HG03103 (cell line): ENCODE data around the gene FKBP1B.
"Not testable (repeated sequence)": the region's sequence is repeated elsewhere in the genome, so short reads cannot be mapped to it uniquely, and the experiment has no call there.

Source experiments
- ATAC-seq: cut with Tn5 transposase; IDR thresholded peaks from one replicate; pipeline ENCODE4 v1.9.1; 2021; ENCODE audit warnings: low read depth; ENCODE audit not compliant: unreplicated experiment

FKBP1B gene

GRCh38 chr2:24049485-24050021, at the start of gene FKBP1B:
TSS of gene FKBP1B (plus strand) at chr2:24049741. CDS start at chr2:24049850, 109 bp downstream.
- no peak for ATAC-seq

- ATAC-seq, result no peak
These were observed 41.8 kb upstream of the FKBP1B start for GRCh38 chr2:24007693-24008092.

GRCh38 chr2:24008672-24009366, 40.7 kb upstream of the FKBP1B start:
- no peak for ATAC-seq

DNA sequence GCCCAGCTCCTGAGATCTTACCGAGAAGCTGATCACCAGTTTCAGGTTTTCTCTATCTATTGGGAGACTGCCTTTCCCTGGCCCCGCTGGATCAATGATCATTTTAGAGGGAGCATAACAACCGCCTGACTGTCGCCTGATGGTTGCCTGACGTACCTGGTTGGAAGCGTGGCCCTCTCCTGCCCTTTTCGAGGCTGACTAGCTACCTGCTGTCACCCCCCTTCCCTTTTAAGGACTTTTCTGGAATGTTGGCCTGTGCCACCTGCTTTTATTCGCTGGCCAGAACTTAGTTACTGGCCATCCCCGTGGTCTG, 40.2 kb upstream of the FKBP1B start:
- ATAC-seq, result no peak

DNA sequence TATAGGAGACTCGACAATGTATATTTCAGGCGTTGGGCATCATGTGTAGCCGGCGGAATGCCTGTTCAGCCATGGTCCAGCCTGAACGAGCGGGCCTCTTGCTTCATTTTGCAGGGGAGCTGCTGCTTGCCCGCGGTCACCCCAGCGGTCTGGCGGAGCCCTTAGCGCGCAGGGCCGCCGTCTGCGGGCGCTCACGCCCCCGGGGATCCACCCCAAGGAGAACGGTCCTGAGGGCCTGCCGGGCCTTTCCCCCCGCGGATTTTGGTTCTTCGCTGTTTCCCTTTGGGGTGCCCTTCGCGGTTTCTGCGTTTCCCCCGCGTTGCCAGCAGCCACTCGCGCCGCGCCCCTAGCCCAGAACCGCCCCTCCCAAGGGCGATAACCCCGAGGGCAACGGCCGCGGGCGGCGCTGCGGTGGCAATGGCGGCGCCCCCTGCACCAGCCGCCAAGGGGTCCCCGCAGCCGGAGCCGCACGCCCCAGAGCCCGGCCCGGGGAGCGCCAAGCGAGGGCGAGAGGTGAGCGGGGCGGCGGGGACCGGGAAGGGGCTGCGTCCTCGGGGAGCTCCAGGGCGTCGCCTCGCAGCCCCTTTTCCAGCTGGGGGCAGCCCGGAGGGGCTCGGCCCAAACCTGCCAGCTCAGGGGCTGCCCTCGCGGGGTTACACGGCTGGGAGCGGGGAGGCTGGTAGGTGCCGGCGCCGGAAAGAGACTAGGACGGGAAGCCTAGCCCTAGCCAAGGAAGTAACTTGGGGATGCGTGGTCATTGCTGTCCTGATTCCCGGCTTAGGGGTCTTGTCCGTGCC, 39.7 kb upstream of the FKBP1B start, which contains the start of gene MFSD2B:
MFSD2B (plus strand) TSS at position 406 of the 797 bp plus-strand sequence; CDS start at position 418, 12 bp downstream.
- ATAC-seq, result no peak

DNA sequence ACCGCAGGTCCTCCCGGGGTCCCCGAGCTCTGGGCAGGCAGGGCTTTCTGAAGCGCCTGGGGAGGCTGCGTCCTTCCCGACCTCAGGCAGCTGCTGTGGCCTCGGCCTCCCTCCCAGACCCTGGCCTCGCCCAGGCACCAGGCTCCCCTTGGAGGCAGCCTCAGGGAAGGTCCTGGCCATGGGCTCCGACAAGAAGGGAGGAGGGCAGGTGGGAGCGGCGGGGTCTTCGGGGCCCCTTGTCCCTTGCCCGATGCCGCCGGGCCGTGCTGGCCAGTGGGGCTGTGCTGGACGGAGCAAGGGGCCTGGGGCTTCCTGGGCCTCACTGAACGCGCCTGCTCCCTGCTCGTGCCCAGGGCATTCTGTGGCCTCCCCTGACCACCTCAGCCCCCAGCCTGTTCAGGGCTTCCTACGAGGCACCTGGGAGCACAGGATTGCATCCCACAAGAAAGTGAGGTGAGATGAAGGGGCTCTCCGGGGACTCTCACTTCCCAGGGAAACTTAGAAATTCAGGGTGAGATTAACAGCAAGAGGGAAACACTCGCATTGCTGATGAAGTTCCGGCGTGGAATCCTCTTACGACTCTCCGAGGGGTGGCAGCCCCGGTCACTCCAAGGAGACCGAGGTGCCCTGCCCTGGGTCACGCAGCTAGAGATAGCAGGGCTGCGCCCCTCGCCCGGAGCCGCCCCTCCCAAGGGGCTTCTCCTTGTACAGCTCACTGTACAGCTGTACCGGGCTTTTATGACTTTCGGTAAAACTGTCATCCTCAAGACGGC, 38.9 kb upstream of the FKBP1B start:
- ATAC-seq, result no peak

DNA sequence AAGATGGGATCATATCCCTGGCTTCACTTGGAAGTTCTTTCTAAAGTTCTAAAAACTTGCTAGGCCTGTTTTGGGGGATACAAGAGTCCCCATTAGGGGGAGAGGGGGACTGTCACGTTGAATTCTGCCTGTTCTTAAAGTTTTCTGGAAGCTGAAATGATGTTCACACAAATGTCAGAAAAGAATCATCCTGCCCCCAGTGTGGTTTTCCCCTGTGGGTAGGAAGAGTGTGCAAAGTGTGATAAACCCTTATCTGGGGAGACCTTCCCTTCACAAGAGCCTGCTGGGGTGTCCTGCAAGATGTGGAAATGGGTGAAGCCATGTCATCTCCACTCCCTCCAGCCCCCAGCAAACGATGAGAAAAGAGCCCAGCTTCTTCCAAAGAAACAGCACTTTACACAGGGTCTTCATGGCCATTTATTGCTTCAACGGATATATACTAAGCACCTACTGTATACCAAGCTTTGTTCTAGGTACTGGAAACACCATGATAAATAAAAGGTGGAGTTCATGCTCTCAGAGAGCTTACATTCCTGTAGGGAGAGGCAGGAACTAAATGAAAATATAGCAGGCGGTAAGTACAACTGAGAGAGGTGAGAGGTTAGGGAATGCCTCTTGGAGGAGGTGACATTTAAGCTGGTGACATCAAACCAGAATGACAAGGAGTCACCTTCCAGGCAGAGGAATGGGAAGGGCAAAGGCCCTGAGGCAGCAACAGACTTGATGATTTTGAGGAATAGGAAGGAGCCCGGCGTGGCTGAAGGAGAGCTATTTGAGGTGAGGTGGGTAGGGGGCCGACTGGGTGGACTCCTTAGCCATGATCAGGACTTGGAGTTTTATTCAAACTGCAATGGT, 38.1 kb upstream of the FKBP1B start:
- no peak for ATAC-seq

- no peak for ATAC-seq
These were observed 36.9 kb upstream of the FKBP1B start for GRCh38 chr2:24012521-24013188.

DNA sequence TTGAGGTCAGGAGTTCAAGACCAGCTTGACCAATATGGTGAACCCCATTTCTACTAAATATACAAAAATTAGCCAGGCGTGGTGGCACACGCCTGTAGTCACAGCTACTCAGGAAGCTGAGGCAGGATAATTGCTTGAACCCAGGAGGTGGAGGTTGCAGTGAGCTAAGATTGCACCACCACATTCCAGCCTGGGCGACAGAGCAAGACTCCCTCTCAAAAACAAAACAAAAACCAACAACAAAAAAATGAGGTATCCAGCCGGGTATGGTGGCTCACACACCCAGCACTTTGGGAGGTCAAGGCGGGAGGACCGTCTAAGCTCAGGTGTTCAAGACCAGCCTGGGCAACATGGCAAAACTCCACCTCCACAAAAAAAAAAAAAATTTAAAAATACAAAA, 34.6 kb upstream of the FKBP1B start:
- not testable (repeated sequence) for ATAC-seq

- ATAC-seq, result no peak
These were observed 33.8 kb upstream of the FKBP1B start for GRCh38 chr2:24015562-24016375.

- no peak for ATAC-seq
These were observed 33.2 kb upstream of the FKBP1B start for GRCh38 chr2:24016376-24016761.

GRCh38 chr2:24016853-24017703, 32.5 kb upstream of the FKBP1B start:
- ATAC-seq, result no peak

DNA sequence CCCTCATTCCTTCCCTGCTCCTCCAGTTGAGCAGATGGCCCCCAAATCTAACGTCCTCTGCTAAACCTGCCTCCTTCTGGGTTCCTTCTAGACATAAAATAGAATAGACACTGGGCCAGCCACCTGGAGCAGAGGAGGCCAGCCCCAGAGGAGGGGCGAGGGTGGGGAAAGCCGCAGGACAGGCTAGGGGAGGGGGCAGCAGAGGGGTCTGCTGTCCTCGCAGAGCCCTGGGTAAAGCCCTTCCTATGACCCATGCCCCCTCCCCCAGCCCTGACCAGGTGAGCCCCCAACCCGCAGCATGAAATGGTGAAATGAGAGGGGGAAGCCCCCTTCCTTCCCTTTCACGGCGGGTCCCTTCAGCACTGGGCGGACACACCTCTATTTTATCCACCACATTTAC, 31.8 kb upstream of the FKBP1B start:
- no peak for ATAC-seq

DNA sequence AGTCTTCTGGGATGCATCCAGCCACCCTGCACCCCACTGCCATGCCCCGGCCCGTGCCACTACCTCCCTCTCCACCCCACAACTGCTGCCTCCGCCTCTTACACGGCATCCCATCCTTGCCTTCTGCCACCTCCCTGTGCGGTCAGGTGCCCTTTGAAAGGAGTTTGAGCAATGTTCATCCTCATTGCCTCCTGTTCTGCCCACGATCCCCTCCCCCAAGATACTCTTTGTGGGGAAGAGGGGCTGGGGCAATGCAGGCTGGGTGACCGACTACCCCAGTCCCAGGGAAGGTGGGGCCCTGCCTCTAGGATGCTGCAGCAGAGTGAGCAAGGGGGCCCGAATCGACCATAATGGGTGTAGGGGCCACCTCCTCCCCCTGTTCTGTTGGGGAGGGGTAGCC, 31.3 kb upstream of the FKBP1B start:
- ATAC-seq, result no peak

DNA sequence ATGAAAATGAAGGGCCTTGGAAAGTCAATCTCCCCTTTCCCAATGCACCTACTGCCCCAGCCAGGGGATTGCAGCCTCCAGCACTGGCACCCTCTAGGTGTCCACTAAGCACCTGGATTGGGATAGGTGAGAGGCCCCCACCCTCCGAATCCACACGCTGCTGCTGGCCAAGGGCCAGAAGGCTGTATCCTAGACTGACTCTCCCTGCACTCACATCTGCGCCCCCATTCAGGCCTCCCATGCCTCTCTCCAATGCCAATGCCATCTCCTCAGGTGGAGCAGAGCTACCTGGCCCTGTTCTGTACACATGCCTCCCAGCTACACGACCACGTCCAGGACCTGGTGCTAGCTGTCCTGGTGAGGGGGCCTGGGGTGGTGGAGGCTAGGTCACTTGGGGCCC, 29.8 kb upstream of the FKBP1B start:
- ATAC-seq, result no peak

DNA sequence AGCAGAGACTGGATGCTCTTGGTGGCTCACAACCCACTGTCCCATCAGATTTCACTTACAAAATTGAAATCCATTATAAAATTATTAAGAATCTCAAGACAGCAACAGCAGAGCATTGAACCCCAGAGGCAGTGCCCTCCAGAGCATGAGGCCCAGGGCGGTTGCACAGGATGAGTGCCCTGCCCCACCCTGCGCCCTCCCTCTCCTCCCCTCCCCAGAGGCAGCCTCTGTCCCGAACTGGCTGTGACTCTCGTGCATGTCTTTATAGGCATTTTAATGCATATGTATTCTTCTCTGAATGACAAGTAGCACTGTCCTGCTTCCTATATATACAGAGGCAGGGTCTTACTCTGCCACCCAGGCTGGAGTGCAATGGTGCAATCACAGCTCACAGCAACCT, 29.3 kb upstream of the FKBP1B start:
- ATAC-seq, result no peak

- ATAC-seq, result no peak
These were observed 28.2 kb upstream of the FKBP1B start for GRCh38 chr2:24021122-24021998.
